Measurements from ENCODE around the gene NIPA2. TPM values are rescaled to one million over a fixed set of nuclear protein-coding genes. Genes with fewer than 3 reads are reported as not detected.
A peak's percentile ranks its signal among the peaks of the same experiment; 100 is the strongest.
"Not testable (repeated sequence)": the region's sequence is repeated elsewhere in the genome, so short reads cannot be mapped to it uniquely, and the experiment has no call there.

The NIPA2 gene
- total and polyA plus RNA-seq, 2 of the 13 experiments (the other 11 are each of a cell fraction or from before 2014, with no cell fraction given) = 29.0 to 56.2 TPM

DNA sequence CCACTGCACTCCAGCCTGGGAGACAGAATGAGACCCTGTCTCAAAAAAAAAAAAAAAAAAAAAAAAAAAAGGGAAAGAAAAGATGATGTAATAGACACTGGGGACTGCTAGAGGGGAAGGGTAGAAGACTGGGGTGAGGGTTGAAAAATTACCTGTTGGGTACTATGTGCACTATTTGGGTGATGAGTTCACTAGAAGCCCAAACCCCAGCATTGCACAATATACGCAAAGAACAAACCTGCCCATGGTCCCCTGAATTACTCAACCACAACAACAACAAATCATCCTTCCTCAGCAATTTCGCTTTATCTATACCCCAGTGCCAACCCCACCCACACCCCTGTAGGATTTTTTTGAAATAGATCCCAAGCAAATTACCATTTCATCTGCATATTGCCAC lies 38.6 kb upstream of the NIPA2 start:
- Histone ChIP-seq H3K4me1 (ENCODE audit: insufficient read depth, low read length) (no peaks in the 10 kb centered on the region), H3K4me3 (replicated peaks in 1 of 3; ENCODE audit: insufficient read depth in 1 of 3, low read depth in 2 of 3, low read length in 3 of 3) (no peak overlapping the region), H3K27ac (ENCODE audit: extremely low read length, insufficient read depth, low read length) (no peak overlapping the region), H3K4me2 (ENCODE audit: low read depth, low read length) (no peak overlapping the region), H3K9me3 (ENCODE audit: low read length) (no peaks in the 10 kb centered on the region), H3K9ac (ENCODE audit: insufficient read depth, low read depth, low read length) (no peak overlapping the region), H3K36me3 (replicated peaks in 1 of 2; ENCODE audit: control insufficient read depth in 1 of 2, insufficient read depth in 2 of 2, low read length in 2 of 2) (no peaks in the 10 kb centered on the region), H4K20me1 (ENCODE audit: insufficient read depth, low read length) (peaks cover 3% of the 10 kb centered on the region; the same call in 1 of the 2 replicates), H3K79me2 (ENCODE audit: insufficient read depth, low read length) (peaks cover 52% of the 10 kb centered on the region), H2AFZ (ENCODE audit: low read length) (no peak overlapping the region), H3K27me3 (ENCODE audit: control insufficient read depth in 1 of 2, insufficient read depth in 2 of 2, low read length in 2 of 2) (no peaks in the 10 kb centered on the region)
- no peak for FAIRE-seq
- 88% methylated on average over 2 of the region's 2 CpGs for WGBS (ENCODE audit: low lambda C conversion rate)
- TF ChIP-seq, protein P1, sequence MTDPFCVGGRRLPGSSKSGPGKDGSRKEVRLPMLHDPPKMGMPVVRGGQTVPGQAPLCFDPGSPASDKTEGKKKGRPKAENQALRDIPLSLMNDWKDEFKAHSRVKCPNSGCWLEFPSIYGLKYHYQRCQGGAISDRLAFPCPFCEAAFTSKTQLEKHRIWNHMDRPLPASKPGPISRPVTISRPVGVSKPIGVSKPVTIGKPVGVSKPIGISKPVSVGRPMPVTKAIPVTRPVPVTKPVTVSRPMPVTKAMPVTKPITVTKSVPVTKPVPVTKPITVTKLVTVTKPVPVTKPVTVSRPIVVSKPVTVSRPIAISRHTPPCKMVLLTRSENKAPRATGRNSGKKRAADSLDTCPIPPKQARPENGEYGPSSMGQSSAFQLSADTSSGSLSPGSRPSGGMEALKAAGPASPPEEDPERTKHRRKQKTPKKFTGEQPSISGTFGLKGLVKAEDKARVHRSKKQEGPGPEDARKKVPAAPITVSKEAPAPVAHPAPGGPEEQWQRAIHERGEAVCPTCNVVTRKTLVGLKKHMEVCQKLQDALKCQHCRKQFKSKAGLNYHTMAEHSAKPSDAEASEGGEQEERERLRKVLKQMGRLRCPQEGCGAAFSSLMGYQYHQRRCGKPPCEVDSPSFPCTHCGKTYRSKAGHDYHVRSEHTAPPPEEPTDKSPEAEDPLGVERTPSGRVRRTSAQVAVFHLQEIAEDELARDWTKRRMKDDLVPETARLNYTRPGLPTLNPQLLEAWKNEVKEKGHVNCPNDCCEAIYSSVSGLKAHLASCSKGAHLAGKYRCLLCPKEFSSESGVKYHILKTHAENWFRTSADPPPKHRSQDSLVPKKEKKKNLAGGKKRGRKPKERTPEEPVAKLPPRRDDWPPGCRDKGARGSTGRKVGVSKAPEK (CRISPR knock-in tag; IDR thresholded peaks at IDR 0.05; ENCODE audit: borderline replicate concordance) = no peak
- TF ChIP-seq HNRNPH1 (optimal IDR thresholded peaks at IDR 0.05; ENCODE audit: low read depth, low read length) (no peak), TAF15 (IDR thresholded peaks at IDR 0.05; ENCODE audit: low read depth, low read length, poor library complexity, severe bottlenecking) (no peak), RBM22 (optimal IDR thresholded peaks at IDR 0.05; ENCODE audit: low read length) (no peak), CEBPG (CRISPR knock-in tag; IDR thresholded peaks at IDR 0.05) (0 out of 2 replicates have a peak, but pooled peaks have one; percentile 3), CEBPB (IDR thresholded peaks at IDR 0.05; ENCODE audit: borderline replicate concordance, low read depth, low read length) (peak; percentile 72), KLF9 (CRISPR knock-in tag; IDR thresholded peaks at IDR 0.05; ENCODE audit: low read depth) (no peak), ZNF7 (CRISPR knock-in tag; IDR thresholded peaks at IDR 0.05) (no peak), KDM3A (CRISPR knock-in tag; IDR thresholded peaks at IDR 0.05; ENCODE audit: low read depth) (no peak), MXI1 (IDR thresholded peaks at IDR 0.05; ENCODE audit: borderline replicate concordance, low read depth, low read length) (no peak), SP1 (IDR thresholded peaks at IDR 0.05) (no peak), SP1 (CRISPR knock-in tag; IDR thresholded peaks at IDR 0.05) (no peak), ZNF367 (CRISPR knock-in tag; IDR thresholded peaks at IDR 0.05; ENCODE audit: borderline replicate concordance) (no peak)
- TF ChIP-seq, protein P2, sequence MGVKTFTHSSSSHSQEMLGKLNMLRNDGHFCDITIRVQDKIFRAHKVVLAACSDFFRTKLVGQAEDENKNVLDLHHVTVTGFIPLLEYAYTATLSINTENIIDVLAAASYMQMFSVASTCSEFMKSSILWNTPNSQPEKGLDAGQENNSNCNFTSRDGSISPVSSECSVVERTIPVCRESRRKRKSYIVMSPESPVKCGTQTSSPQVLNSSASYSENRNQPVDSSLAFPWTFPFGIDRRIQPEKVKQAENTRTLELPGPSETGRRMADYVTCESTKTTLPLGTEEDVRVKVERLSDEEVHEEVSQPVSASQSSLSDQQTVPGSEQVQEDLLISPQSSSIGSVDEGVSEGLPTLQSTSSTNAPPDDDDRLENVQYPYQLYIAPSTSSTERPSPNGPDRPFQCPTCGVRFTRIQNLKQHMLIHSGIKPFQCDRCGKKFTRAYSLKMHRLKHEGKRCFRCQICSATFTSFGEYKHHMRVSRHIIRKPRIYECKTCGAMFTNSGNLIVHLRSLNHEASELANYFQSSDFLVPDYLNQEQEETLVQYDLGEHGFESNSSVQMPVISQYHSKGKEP (CRISPR knock-in tag; IDR thresholded peaks at IDR 0.05) = no peak
- ChIA-PET POLR2A (no interaction called here), CTCF (ENCODE audit: low intra/inter-chr PET ratio, low total read pairs) (no interaction called here)
- intact Hi-C loops (cut with micrococcal nuclease; ENCODE audit: unreplicated experiment) = no loop called here
- in situ Hi-C loops (cut with HindIII; ENCODE audit: extremely low pct_ligation_motif_present, low pct_unique_long_range_greater_than_20kb) = no loop called here
- DNase-seq (ENCODE audit: low spot score) = no peak
- no peak for ATAC-seq
- BruUV-seq (replicated peaks) = no TSS peak

DNA sequence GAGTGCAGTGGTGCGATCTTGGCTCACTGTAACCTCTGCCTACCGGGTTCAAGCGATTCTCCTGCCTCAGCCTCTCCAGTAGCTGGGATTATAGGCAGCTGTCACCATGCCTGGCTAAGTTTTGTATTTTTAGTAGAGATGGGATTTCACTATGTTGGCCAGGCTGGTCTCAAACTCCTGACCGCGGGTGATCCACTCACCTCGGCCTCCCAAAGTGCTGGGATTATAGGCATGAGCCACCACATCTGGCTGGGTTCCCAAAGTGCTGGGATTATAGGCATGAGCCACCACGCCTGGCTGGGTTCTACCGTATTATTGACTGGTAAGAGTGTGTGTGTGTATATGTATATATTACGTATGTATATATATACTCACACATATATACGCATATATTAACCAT lies 35.5 kb upstream of the NIPA2 start:
- H3K27ac ChIP-seq (ENCODE audit: extremely low read length, insufficient read depth, low read length); H3K27me3 ChIP-seq (ENCODE audit: control insufficient read depth in 1 of 2, insufficient read depth in 2 of 2, low read length in 2 of 2); in situ Hi-C loops (cut with HindIII; ENCODE audit: extremely low pct_ligation_motif_present, low pct_unique_long_range_greater_than_20kb); H2AFZ ChIP-seq (ENCODE audit: low read length); intact Hi-C loops (cut with micrococcal nuclease; ENCODE audit: unreplicated experiment); CTCF ChIA-PET (ENCODE audit: low intra/inter-chr PET ratio, low total read pairs); ATAC-seq; H3K4me1 ChIP-seq (ENCODE audit: insufficient read depth, low read length); H3K9me3 ChIP-seq (ENCODE audit: low read length); H3K4me2 ChIP-seq (ENCODE audit: low read depth, low read length); H3K4me3 ChIP-seq (replicated peaks in 1 of 3; ENCODE audit: insufficient read depth in 1 of 3, low read depth in 2 of 3, low read length in 3 of 3); DNase-seq (ENCODE audit: low spot score); H3K9ac ChIP-seq (ENCODE audit: insufficient read depth, low read depth, low read length); POLR2A ChIA-PET; FAIRE-seq; H3K36me3 ChIP-seq (replicated peaks in 1 of 2; ENCODE audit: control insufficient read depth in 1 of 2, insufficient read depth in 2 of 2, low read length in 2 of 2); BruUV-seq (replicated peaks); H4K20me1 ChIP-seq (ENCODE audit: insufficient read depth, low read length): not testable (repeated sequence)
- WGBS (ENCODE audit: low lambda C conversion rate) = over 99% methylated on average over 7 of the region's 10 CpGs
- peaks cover 48% of the 10 kb centered on the region for H3K79me2 ChIP-seq (ENCODE audit: insufficient read depth, low read length)
